Fibroblast of skin of left biceps (primary cell): ENCODE measurements around the gene AGAP1.

Experiments
- DNase-seq, 2 experiments: peaks; one replicate each; pipeline ENCODE4 v3.0.0-alpha.2; 2013; ENCODE audit warnings: low read depth in 2 of 2

The AGAP1 gene

DNA sequence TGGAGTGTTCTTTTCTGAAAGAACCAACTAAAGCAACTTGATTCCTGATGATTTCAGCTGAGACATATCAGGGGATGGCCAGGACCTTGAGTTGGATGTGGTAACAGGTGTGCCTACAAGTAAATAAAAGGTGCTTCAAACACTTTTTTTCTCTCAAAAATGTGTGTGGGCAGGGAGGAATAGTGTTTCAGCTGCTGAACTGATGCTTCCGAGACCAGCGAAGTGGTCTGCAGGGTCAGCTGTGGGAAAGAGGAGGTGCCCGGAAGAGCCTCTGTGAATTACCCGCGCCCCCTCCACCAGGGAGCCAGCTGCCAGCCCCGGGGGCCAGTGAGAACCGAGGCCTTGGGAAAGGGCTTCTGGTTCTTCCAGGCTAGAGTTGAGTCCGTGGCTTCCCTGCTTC is 425.0 kb downstream of the AGAP1 start:
- no peak for DNase-seq

DNA sequence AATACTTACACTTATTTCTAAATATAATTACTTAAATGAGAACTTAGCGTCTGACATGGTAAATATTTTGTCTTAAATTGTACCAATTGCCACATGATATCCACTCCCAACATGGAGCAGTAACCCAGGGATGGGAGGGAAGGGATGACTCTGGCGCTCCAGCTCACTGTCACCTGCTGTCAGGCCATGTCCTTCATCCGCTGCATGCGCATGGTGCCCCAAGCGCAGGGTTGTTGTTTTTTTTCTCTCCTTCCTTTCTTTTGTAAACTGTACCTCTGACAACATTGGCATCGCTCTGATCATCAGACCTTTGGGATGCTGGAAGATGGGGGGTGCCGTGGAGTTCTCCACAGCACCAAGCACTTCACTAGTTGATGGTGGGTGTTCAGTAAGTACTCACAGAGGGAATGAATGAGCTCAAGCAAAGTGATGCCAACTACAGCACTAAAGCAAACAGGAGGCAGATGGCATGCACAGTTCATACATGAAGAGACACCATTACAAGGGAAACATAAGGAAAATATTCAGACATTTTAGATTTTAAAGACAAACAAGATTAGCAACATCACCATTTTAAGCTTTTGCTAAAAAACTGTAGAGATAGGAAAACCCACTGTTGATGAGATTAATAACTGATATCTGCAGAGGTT is 426.5 kb downstream of the AGAP1 start:
- no peak for DNase-seq

GRCh38 chr2:235921508-235922191 is 427.8 kb downstream of the AGAP1 start:
- DNase-seq = no peak

- no peak for DNase-seq
Observed at GRCh38 chr2:235922839-235923238, 429.0 kb downstream of the AGAP1 start.

- no peak for DNase-seq
Observed at GRCh38 chr2:235923859-235924674, 430.2 kb downstream of the AGAP1 start.

DNA sequence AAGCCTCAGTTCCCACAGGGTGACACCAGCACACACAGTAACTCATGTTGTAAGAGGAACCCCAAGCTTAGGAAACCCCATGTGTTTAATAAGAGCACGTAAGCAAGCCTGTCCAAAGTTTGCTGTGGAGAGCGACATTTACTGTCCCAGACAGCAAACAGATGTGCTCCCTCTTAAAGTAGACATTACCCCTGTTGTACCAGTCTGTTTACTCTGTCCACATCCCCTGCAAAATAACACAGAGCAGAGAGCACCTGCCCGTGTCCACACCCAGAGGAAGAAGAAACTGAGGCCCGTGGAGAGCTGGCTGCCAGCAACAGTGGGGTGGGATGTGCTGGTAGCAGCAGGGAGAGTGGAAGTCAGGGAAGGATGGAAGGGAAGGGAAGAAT is 430.8 kb downstream of the AGAP1 start:
- DNase-seq = no peak

DNA sequence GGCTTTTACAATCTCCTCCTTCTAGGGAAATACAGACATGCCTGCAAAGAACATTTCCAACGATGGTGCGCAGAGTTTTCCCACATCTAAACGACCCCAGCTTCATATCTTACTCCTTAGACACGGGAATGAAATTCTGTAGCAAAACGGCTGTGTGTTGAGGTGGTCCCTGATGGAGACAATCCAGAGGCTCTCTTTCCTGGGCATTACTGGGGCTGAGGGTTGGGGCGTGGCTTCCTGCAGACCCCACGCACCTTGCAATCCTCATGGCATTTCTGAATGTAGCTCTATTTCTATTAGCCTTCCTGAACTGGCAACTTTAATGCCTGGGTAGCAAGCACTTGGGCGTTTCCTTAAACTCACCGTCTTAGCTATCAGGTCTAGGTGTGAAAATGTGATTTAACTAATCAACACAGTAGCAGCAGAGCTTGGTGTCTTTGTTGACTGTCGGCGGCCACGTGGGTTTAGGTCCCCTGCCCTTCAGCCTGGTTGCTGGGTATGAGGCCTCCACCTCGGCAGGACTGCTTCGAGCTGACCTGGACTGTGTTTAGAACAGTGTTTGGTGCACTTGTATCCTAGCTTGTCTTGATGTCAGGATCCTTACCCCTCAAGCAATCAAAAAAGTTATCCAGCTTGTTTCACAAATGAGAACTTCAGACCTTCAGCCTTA is 431.5 kb downstream of the AGAP1 start:
- DNase-seq = no peak

- no peak for DNase-seq
Observed at GRCh38 chr2:235926229-235926628, 432.4 kb downstream of the AGAP1 start.

DNA sequence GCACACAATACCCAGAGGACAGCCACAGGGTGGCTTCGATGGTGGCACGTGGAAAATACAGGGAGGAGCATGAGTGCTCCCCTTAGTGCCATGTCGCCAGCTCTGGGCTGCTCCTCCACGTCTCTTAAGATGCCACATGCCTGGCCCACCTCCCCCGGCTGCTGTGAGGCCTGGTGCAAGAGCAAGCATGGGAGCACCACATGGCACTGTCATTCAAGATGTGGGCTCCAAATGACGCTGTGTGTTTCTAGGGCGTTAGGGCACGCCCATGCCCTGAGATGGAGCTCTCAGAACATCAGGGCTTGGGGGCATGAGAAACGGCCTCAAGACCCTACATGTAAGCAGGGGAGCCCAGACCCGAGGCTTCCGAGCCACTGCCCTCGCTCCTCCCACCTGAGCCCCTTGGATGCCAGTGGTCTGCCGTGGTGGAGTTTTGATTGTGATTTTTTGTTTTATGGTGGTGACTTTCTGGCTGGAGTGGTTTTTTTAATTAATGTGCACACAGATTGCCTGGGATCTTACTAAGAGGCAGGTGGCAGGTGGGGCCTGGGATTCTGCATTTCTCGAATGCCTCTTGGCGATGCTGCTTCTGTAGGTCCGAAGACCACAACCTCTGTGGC is 435.0 kb downstream of the AGAP1 start:
- no peak for DNase-seq

DNA sequence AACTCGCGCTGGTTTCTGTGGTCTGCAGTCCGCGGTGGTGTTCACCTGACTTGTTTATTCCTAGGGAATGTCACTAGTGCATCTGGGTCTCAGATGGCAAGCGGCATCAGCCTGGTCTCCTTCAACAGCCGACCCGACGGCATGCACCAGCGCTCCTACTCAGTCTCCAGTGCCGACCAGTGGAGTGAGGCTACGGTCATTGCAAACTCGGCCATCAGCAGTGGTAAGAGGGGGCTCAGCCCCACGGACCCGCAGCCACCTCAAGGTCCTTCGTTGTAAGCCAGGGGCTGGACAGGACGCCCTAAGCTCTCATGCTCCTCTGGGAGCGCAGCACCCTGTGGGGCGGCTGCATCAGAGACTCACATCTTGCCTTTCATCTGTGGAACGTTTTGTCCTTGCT is 436.9 kb downstream of the AGAP1 start:
- no peak for DNase-seq

- no peak for DNase-seq
Observed at GRCh38 chr2:235931676-235932075, 437.8 kb downstream of the AGAP1 start.

- DNase-seq = no peak
Observed at GRCh38 chr2:235934059-235934773, 440.4 kb downstream of the AGAP1 start.

- no peak for DNase-seq
Observed at GRCh38 chr2:235934774-235935484, 441.1 kb downstream of the AGAP1 start.

GRCh38 chr2:235935773-235936172 is 441.9 kb downstream of the AGAP1 start:
- DNase-seq = no peak

- no peak for DNase-seq
Observed at GRCh38 chr2:235936493-235936892, 442.6 kb downstream of the AGAP1 start.

DNA sequence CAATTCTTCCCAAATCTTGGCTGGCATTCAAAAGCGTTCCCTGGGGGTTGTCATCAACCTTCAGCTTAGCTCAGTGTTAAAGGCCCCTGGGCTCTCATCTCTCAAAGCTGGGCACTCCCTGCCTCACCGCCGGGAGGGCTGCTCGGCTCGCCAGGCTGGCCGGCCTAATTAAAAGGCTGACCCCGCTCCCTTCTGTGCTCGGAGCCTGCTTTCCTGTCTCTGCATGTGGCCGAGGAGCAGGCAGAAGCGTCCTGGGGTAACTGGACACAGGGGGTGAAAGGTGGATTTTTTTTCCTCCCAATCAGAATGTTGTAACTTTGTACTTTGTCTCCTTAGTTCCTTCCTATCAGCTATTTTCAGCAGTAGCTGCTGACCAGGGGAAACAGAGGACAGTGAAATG is 443.2 kb downstream of the AGAP1 start:
- no peak for DNase-seq

DNA sequence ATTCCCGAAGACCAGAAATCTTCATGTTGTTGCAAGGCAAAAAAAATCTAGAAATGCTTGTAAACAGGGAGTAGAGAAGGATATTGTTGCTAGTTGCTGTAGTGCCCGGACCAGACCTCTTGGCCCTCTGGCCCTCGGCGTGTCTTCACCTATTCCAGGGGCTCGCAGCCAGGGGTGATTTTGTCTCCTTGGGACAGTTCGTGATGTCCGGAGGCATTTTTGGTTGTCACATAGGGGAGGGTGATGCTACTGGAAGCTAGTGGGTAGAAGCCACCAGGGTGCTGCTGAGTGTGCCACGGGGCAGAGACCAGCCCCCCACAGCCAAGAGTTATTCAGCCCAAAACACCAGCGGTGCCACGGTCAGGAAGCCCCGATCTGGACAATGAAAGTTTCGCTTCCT is 443.7 kb downstream of the AGAP1 start:
- DNase-seq = no peak

DNA sequence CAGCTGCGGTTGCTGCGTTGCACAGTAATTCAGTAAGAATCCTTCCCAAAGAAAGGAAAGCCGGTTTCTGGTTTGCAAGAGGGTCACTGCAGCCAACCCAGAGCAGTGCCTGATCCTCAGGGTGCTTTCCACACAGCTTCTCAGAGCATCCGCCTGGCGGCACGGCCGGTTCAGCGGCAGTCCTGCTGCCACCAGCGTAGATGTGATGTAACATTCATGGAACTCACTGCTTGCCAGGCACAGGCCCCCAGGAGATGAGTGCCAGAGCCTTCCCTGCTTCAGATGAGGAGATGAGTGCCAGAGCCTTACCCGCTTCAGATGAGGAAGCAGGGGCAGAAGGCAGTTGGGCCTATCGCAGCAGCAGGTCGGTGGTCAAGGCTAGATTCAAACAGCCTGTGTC is 444.1 kb downstream of the AGAP1 start:
- DNase-seq = no peak

DNA sequence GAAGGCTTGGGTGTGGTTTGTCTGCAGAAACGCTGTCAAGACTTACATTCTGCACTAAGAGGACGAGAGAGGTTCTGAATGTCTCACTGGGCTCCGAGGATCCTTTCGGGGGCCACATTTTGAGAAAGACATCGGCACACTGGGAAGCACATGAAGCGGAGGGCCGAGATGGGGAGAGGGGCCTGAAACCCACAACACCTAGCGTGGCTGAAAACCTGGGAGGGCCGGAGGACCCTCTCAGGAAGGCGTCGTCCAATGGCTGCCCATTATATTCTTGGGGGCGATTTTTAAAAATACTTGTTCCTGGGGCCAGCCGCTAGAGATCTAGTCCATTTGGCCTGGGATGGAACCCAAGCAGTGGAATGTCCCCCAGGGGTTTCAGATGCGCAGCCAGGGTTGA is 444.8 kb downstream of the AGAP1 start:
- DNase-seq = no peak

- DNase-seq = no peak
Observed at GRCh38 chr2:235939471-235939870, 445.6 kb downstream of the AGAP1 start.

DNA sequence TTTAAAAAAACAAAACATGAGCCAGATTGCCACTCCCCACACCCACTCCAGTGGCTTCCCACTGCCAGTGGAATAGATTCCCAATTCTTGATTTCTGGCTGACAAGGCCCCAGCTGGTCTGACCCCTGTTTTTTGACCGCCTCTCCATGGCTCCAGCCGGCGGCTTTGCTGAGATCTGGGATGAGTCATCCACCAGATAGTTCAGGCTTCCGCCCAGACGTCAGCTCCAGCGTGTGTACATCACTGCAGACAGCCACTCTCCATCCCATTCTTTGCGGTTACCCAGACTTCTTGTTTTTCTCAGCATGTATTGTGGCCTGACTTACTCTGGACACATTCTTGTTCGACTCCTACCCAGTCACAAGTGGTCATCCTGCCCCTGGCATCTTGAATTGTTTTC is 446.5 kb downstream of the AGAP1 start:
- peak; percentile 31 to 35 for DNase-seq
